HepG2 (cell line): ENCODE measurements around the gene CAPN9. TPM values are rescaled to one million over a fixed set of nuclear protein-coding genes. Genes with fewer than 3 reads are reported as not detected.

Experiments used
- CREB3 ChIP-seq: sonication (generic); formaldehyde crosslinking; IDR thresholded peaks from 2 replicates; pipeline ENCODE4 v1.5.0; 2020; ENCODE audit warnings: missing genetic modification reagents
- CTCF ChIP-seq: sonication (generic); formaldehyde crosslinking; IDR thresholded peaks from 2 replicates; pipeline ENCODE4 v1.5.0; 2020; ENCODE audit warnings: mild to moderate bottlenecking, missing genetic modification reagents, moderate library complexity
- E2F5 ChIP-seq: sonication (generic); formaldehyde crosslinking; conservative IDR thresholded peaks from 2 replicates; pipeline ENCODE4 v1.4.0; 2020; ENCODE audit warnings: missing genetic modification reagents
- FOXP4 ChIP-seq: sonication (generic); formaldehyde crosslinking; IDR thresholded peaks from 2 replicates; pipeline ENCODE4 v1.4.0; 2020; ENCODE audit warnings: missing genetic modification reagents
- HMG20A ChIP-seq: IDR thresholded peaks from 2 replicates; pipeline ENCODE4 v1.6.1; 2016; ENCODE audit warnings: borderline replicate concordance
- HOXA9 ChIP-seq: sonication (generic); formaldehyde crosslinking; IDR thresholded peaks from 2 replicates; pipeline ENCODE4 v1.8.1; 2022; ENCODE audit warnings: missing genetic modification reagents, mild to moderate bottlenecking, moderate library complexity, borderline replicate concordance
- KLF6 ChIP-seq: IDR thresholded peaks from 2 replicates; pipeline ENCODE4 v1.8.0; 2016; ENCODE audit warnings: missing biosample characterization, missing genetic modification reagents
- MXD3 ChIP-seq: IDR thresholded peaks from 2 replicates; pipeline ENCODE4 v1.6.1; 2016; ENCODE audit warnings: mild to moderate bottlenecking, missing biosample characterization, missing genetic modification reagents
- NBN ChIP-seq: fragments of 450-650 bp; conservative IDR thresholded peaks from 2 replicates; pipeline ENCODE4 v1.6.1; 2017
- NFRKB ChIP-seq: fragments of 450-650 bp; IDR thresholded peaks from 2 replicates; pipeline ENCODE4 v1.6.1; 2017
- NPAS2 ChIP-seq: sonication (generic); formaldehyde crosslinking; IDR thresholded peaks from 2 replicates; pipeline ENCODE4 v1.8.0; 2022; ENCODE audit warnings: mild to moderate bottlenecking, missing genetic modification reagents, borderline replicate concordance
- NR3C1 ChIP-seq: sonication (generic); formaldehyde crosslinking; IDR thresholded peaks from 2 replicates; pipeline ENCODE4 v1.4.0; 2020; ENCODE audit warnings: missing genetic modification reagents
- RAD51 ChIP-seq: fragments of 450-650 bp; IDR thresholded peaks from 2 replicates; pipeline ENCODE4 v1.6.1; 2016; ENCODE audit warnings: borderline replicate concordance
- RBM22 ChIP-seq: fragments of 200-400 bp; formaldehyde crosslinking; optimal IDR thresholded peaks from 2 replicates; pipeline ENCODE3; 2017; ENCODE audit warnings: mild to moderate bottlenecking, low read length, moderate library complexity
- SP2 ChIP-seq: sonication (generic); formaldehyde crosslinking; IDR thresholded peaks from 2 replicates; pipeline ENCODE4 v1.5.1; 2020; ENCODE audit warnings: mild to moderate bottlenecking, missing genetic modification reagents
- TAF1 ChIP-seq: sonication (generic); formaldehyde crosslinking; IDR thresholded peaks from 2 replicates; pipeline ENCODE4 v1.4.0; 2020; ENCODE audit warnings: missing genetic modification reagents
- TEAD2 ChIP-seq: sonication (generic); formaldehyde crosslinking; IDR thresholded peaks from 2 replicates; pipeline ENCODE4 v1.9.0; 2021; ENCODE audit warnings: missing genetic modification reagents
- THAP11 ChIP-seq: IDR thresholded peaks from 2 replicates; pipeline ENCODE4 v1.6.1; 2016; ENCODE audit warnings: missing biosample characterization, missing genetic modification reagents
- ZNF10 ChIP-seq: sonication (generic); formaldehyde crosslinking; IDR thresholded peaks from 2 replicates; pipeline ENCODE4 v1.4.0; 2020; ENCODE audit warnings: mild to moderate bottlenecking, low read depth, missing genetic modification reagents, borderline replicate concordance
- ZNF143 ChIP-seq: sonication (generic); formaldehyde crosslinking; IDR thresholded peaks from 2 replicates; pipeline ENCODE4 v1.4.0; 2020; ENCODE audit warnings: missing genetic modification reagents
- ZNF263 ChIP-seq: sonication (generic); formaldehyde crosslinking; IDR thresholded peaks from 2 replicates; pipeline ENCODE4 v1.4.0; 2020; ENCODE audit warnings: missing genetic modification reagents
- ZNF614 ChIP-seq: IDR thresholded peaks from 2 replicates; pipeline ENCODE4 v1.6.1; 2018; ENCODE audit warnings: missing biosample characterization, missing genetic modification reagents, inconsistent platforms, borderline replicate concordance
- ZNF678 ChIP-seq: sonication (generic); formaldehyde crosslinking; IDR thresholded peaks from 2 replicates; pipeline ENCODE4 v1.4.0; 2020; ENCODE audit warnings: mild to moderate bottlenecking, missing genetic modification reagents
- ZNF891 ChIP-seq: sonication (generic); formaldehyde crosslinking; IDR thresholded peaks from 2 replicates; pipeline ENCODE4 v1.5.0; 2020; ENCODE audit warnings: mild to moderate bottlenecking, missing genetic modification reagents
- polyA plus RNA-seq, 8 experiments: library from polyadenylated mRNA; depleted of rRNA in 3 of 8; stranded (reverse) in 7 of 8; unstranded in 1 of 8; fragments of >200 nt; fragmentation: Illumina TruSeq in 4 of 8; extraction: Trizol in 4 of 8; gene quantifications; 2 replicates each; pipeline versions ENCODE4 v1.2.1 to v1.2.3, GENCODE V29; 2011 to 2016; ENCODE audit warnings: low read depth in 4 of 8, missing spikeins in 1 of 8, mixed read lengths in 1 of 8; ENCODE audit not compliant: insufficient read depth in 1 of 8
- total RNA-seq, 5 experiments: library from RNA; depleted of rRNA; stranded (reverse); fragments of >200 nt; fragmentation: Illumina TruSeq; extraction: Trizol; gene quantifications; 2 replicates each; pipeline ENCODE4 v1.2.3, GENCODE V29; 2016; ENCODE audit warnings: low read depth in 1 of 5
- TF ChIP-seq, protein P1 (sequence below): sonication (generic); formaldehyde crosslinking; IDR thresholded peaks from 2 replicates; pipeline ENCODE4 v1.8.0; 2022; ENCODE audit warnings: mild to moderate bottlenecking, missing genetic modification reagents, borderline replicate concordance

Gene CAPN9
- total and polyA plus RNA-seq, 2 of the 13 experiments (the other 11 are each of a cell fraction or from before 2014, with no cell fraction given): 0.04 to 0.31 TPM

GRCh38 chr1:230728710-230729392 lies 18.3 kb upstream of the CAPN9 start (continued):
- TF ChIP-seq NFRKB (no peak), TAF1 (CRISPR knock-in tag) (no peak; the same call in 1 of the 2 replicates), HMG20A (CRISPR knock-in tag) (peak; percentile 96), ZNF10 (no peak), MXD3 (CRISPR knock-in tag) (peak; percentile 55; the same call in 1 of the 2 replicates), THAP11 (CRISPR knock-in tag) (peak; percentile 66; the same call in 1 of the 2 replicates), RAD51 (0 out of 2 replicates have a peak, but pooled peaks have one; percentile 15), NBN (no peak), ZNF614 (CRISPR knock-in tag) (no peak), NR3C1 (CRISPR knock-in tag) (no peak), ZNF678 (CRISPR knock-in tag) (no peak), TEAD2 (CRISPR knock-in tag) (no peak), CREB3 (CRISPR knock-in tag) (no peak), ZNF263 (peak; percentile 52), HOXA9 (no peak), KLF6 (CRISPR knock-in tag) (no peak), ZNF891 (CRISPR knock-in tag) (no peak), SP2 (CRISPR knock-in tag) (no peak; the same call in 1 of the 2 replicates), E2F5 (CRISPR knock-in tag) (peak; percentile 86), RBM22 (no peak), NPAS2 (no peak), FOXP4 (peak; percentile 97), ZNF143 (CRISPR knock-in tag) (peak; percentile 56), CTCF (peak; percentile 38)
- TF ChIP-seq, protein P1, sequence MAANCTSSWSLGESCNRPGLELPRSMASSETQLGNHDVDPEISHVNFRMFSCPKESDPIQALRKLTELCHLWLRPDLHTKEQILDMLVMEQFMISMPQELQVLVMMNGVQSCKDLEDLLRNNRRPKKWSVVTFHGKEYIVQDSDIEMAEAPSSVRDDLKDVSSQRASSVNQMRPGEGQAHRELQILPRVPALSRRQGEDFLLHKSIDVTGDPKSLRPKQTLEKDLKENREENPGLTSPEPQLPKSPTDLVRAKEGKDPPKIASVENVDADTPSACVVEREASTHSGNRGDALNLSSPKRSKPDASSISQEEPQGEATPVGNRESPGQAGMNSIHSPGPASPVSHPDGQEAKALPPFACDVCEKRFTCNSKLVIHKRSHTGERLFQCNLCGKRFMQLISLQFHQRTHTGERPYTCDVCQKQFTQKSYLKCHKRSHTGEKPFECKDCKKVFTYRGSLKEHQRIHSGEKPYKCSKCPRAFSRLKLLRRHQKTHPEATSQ (CRISPR knock-in tag): peak; percentile 85; the same call in 1 of the 2 replicates
